Posterior vena cava (tissue), 2 donors: ENCODE data around the gene NTM. TPM values are rescaled to one million over a fixed set of nuclear protein-coding genes. Genes with fewer than 3 reads are reported as not detected.

ENCODE experiments used
- DNase-seq: peaks from one replicate; pipeline ENCODE4 v3.0.0-alpha.2; 2020; ENCODE audit warnings: low spot score
- intact Hi-C, 2 donors: fragments of 100-400 bp; cut with DNase I; formaldehyde crosslinking; loops; one replicate each; pipeline versions ENCODE4 v1.14.1 to v1.14.2; 2022 to 2023
- total RNA-seq, 2 donors: library from RNA; stranded (reverse); fragmentation: NEBNext Ultra II Directional; extraction: Animal tissue kit (Norgen Biotek cat#: 25700); gene quantifications; one replicate each; pipeline ENCODE4 v1.2.1, GENCODE V29; 2021
- donor health status: DM: yes; HTN: yes; CAD: no.
- donor health status: DM: yes; HTN: yes; CAD: no.

Gene NTM
- total RNA-seq, 2 donors from 2014 or later, result 8.2 to 16.1 TPM

DNA sequence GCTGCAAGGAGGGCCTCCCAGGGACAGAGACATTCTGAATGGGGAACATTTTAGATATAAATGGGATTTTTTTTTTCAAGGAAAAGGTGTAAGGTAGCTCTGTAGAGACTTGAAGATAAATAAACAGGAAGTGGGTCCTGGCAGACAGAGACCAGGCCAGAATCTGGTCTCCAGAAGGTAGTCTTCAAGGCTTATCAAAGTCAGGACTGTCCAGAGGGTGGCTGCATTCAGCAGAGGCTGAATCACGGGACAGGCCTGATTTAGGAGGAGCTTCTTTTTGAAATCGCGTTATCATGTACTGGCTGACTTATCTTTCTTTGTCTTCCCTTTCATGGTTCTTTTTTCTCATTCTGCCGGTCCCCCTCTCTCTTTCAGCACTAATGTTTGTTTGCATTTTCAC is 542.9 kb downstream of the NTM start:
- DNase-seq, result no peak
- intact Hi-C loops, result no loop called here

DNA sequence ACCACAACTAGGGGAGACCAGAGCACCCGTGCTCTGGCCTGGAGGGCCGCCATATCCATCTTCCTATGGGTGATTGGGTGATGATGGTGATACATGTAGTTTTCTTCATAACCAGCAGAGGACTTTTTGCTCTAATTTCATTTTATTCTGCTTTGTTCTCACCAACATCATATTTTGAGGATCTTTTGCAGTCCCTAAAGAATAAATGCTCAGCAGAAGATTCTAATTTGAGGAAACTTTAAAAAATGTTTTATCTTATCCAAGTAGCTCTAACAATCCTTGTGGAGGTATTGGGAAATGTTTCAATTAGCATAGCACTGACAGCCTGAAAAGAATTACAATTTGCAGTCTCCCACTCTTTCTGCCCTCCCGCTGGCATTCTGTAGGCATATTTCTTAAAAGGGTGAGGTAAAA is 544.0 kb downstream of the NTM start:
- intact Hi-C loops, result no loop called here
- no peak for DNase-seq

DNA sequence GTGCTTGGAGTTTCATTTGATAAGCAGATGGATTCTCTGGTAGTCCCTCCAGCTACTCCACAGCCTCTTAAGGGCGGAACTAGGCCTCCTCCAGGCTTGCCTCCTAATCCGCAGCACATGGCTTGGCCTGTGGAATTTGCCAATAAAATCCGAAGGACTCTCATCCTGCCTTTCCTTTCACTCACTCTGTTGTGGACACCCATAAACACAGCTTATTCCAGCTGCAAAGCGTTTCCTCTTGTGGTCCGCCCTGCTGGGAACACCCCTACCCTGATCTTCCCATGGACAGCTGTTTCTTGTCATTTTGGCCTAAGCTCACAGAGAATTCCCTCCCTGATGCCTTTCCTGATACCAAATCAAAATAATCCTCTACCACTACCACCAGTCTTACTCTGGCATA is 546.2 kb downstream of the NTM start:
- no peak for DNase-seq
- intact Hi-C loops, result no loop called here

DNA sequence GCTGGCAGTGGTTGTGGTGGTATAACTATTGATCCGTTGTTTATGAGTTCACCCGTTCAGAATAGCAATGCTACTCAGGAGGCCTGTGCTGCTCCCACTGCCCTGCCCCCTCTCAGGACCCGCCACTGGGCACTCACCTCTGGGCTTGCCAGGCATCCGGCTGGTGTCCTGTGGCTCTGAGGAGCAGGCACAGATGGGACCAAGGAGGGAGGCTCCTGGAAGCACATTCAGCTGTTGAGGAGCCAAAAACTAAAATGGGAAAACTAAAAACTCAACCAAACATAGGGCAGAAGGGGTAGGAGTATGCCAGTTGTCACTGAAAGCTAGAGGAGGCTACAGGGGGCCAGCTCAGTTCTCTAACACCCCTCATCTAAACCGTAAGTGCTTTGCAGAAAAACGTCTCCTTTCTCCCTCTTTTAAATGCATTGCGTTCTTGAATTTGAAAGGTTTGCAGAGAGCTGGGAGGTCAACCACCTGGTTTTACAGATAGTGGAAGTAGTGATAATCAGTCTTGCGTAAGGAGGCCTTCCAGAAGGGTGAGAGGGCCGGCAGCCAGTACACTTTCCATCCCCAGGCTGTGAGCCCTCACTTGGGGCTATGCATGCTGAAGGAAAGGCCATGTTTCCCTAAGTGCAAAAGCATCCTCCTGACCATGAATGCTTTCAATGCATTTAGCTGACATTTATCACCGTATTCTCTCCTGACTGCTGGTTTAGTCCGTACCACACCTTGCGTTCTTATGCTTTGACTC is 547.4 kb downstream of the NTM start:
- DNase-seq, result no peak
- intact Hi-C loops, result no loop called here

DNA sequence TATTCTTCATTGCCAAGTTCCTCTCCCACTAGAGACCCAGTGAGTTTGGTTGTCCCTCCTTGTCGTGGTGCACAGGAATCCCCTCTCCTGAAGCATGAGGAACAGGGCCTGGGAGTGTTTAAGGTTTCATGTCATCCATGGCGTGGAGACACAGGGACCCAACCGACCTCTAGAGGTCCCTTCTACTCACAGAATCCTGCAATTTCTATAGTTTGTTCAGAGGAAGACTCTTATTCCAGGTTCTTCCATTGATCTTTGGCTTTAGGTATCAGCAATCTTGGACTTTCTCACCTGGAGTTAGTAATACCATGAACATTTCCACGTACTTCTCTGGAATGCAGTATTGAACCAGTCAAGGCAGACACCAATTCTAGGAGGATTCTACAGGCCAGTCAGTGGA is 548.2 kb downstream of the NTM start:
- DNase-seq, result no peak
- intact Hi-C loops, result no loop called here

DNA sequence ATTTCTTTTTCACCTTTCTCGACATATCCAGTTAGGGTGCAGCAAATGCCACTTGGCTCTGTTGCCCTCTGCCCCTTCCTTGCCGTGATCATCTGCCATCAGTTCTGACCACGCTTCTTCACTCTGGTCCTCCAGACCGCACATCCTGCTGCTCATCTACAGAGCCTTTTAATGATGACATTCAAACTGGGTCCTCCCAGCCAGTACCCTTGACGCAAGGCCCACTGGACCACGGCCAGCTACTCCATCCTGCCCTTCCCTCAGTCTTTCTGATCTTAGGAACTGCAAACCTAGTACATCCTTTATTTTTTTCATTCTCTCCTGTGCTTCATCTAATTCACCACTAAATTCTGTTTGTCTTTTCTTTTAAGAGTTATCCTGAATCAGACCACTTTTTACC is 551.8 kb downstream of the NTM start:
- DNase-seq, result no peak
- intact Hi-C loops, result no loop called here

DNA sequence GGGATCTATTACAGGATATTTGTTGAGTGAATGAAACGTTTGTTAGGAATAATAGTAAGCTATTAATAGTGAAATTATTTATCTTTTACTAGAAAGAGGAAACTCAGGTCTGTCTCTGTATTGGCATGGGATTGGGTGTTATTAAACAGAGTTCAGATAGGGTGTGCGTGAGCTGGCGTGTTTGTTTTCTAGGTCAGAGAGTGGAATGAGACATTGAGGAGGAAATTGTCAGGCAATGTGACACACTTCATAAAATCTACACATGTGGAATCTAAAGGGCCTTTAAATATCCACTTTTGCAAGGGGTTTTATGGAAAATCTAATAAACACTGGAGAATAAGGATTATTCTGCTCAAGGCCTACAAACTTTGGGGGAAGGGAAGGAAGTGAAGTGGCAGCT is 552.9 kb downstream of the NTM start:
- DNase-seq, result no peak
- intact Hi-C loops, result no loop called here

DNA sequence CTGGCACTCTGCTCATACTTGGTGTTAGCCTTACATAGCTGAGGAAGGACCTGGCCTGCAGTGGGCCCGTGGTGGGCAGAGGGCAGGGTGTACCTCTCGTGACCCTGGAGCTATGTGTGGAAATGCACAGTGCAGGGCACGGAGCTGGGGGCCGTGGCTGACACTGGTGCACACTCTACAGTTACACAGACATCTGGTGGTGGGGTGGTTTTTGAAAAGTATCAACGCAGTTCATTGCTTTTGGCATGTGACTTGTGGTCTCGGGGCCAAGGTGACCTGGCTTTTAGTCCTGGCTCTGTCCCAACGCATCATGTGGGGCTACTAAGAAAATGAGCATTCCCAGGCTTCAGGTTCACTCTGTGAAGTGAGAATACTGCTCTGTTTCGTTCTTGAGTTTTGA is 553.6 kb downstream of the NTM start:
- intact Hi-C loops, result no loop called here
- no peak for DNase-seq

DNA sequence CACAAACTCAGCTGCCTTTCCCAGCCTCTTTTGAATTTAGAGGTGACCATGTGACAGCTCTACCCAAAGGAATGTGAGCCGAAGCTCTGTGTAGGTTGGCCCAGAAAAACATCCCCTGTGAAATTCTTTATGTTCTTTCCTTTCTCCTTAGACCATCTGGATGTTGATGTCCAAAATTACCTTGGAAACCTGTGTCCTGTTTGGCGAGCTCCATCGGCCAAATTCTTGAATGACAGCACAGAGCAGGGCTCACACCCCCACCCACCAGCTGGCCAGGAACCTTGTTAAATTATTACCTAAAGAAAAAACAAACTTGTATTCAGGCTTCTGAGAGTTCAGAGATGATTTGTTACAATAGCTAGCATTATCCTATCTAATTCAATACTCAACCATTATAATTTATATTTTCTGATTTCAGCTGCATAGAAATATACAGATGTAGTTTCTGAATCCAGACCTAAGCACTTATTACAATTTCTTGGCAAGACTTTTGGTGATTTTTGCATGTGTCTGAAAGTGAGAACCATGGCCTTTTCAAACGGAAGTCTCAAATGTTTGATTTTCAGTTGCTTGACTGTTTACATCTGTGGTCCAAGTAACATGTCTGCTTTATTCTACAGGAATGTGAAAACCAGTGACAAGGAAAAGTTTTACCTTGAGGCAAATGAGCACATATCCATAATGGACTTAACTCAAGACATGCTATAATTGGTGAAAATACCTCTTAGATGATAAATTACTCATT is 554.2 kb downstream of the NTM start:
- DNase-seq, result no peak
- intact Hi-C loops, result no loop called here

DNA sequence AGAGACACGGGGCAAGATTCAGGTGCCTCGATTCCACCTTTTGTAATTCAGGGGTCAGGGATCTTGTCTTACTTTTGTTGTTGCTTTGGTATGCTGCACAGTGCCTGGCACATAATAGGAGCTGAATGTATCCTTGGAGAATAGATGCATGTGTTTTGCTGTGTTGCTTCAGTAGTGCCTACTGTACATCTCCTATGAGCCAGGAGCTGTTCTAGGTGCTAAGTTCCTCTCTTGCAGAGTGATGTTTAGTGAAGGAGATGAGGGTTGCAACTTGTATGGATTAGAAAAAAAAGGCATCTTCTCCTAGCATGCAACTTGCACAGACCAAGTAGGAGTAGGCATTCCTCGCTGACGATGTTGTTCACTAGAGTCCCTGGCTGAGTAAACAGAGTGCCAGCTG is 555.4 kb downstream of the NTM start:
- intact Hi-C loops, result no loop called here
- DNase-seq, result no peak

DNA sequence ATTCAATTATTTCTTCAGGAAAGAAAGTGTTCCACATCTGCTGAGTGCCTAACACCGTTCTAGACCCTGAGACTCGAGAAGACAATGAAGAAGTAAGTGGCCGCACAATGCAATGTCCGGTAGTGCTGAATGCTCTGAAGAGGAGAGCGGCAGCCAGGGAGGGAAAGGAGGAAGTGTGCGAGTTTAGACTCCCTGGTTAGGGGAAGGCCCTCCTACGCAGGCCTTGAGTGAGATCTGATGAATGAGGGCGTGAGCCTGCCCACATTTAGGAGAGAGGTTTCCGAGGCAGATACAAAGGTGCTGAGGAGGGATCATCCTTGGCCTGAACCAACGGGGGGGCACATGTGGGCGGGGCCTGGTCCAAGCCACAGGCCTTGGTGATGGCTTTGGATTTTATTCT is 558.6 kb downstream of the NTM start:
- intact Hi-C loops, result no loop called here
- DNase-seq, result no peak

DNA sequence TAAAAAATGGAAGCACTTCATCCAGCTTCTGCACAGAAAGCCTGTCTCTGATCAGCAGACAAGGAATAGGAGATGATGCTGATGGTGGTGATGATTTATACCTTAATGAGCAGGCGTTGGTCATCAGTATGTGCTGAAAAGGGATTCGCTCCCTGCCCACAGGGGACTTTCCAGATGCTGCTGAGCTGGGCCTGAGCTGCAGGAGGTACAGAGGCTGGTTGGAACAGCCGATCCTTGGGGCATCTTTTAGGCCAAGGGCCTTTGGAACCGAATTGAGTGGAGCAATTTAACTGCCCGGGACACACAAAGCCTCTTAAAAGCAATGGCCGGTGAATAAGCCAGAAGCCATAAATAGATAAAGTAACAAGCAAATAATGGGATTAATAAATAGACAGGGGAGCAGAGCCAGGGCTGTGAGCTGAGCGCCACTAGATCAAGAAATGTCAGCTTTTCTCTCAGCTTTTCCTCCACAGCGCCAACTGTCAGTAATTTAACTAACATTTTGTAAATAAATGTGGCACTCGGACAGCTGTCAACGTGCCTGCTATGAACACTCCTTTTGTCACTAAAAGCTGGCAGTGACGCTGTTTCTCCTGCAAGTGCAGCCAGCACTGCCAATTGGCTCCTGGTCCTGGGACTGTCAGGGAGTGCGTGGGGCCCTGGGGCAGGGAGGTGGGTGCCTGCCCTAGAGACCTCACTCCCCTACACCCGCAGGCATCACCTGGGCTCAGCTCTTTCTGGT is 562.3 kb downstream of the NTM start:
- no peak for DNase-seq
- intact Hi-C loops, result no loop called here

DNA sequence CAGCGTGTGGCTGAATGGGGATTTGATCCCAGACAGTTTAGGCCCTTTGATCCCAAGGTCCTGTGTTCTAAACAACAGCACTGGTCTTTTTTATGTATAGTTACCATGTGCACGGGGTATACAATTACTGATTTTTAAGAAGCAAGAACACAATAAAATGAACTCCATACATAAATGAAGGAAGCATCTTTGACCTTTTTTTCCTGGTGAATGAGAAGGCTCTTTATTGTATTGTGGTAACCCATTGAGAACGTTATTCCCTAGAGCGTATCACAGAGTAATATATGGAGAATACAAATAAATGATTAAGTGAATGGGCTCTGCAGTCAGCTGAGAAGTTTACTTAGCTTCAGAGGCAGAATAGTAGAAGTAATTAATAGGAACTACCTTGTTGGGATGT is 563.6 kb downstream of the NTM start:
- no peak for DNase-seq
- intact Hi-C loops, result no loop called here

DNA sequence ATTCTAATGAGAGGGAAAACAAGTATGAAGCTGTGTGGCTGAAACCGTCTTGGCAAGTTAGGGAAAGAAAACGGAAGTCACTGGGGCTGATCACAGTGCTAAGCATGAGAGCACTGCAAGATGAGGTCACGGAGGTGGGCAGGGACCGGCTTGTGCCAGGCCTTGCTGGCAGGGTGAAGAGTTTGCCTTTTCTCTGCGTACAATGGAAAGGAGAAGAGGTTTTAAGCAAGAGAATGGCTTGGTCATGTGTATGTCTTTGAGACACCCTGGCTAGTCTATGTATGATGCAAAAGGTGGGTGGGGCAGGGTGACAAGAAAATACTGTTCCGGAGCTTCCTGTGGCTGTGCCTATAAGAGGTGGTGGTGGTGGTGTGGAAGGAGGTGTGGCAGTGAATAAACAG is 567.9 kb downstream of the NTM start:
- intact Hi-C loops, result no loop called here
- no peak for DNase-seq

DNA sequence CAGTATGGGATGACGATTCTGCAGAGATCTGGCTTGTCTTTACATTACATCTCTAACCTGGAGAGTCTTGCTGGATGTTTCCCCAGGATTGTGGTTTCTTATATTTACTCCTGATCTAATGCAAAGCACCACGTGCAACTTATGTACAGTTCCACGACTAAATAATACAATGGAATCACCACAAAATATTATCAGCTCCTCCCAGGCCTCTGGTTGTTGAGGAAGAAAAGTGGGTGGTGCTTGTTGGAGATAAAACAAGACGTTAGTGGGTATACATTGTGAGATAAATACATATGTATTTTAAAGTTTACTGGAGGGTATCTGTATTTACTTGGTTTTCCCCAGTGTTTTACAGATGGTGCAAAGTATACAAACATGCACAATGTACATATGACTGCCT is 569.7 kb downstream of the NTM start:
- DNase-seq, result no peak
- intact Hi-C loops, result no loop called here

DNA sequence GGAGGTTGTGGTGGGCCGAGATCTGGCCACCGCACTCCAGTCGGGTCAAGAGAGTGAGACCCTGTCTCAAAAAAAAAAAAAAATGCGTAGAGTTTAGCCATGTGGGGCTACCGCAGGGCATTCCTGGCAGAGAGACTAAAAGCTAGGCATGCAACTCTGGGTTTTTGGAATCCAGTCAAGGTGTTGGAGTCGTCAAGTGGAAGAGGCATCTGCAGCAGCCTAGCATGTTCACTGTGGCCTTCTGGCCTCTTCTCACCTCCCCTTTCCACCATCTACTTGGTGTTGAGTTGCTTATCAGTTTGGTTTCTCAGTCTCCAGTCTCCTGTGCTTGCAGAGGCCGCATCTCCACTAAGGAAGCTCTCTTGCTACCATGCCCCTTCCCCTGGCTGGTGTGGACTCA is 572.5 kb downstream of the NTM start:
- DNase-seq, result no peak
- intact Hi-C loops, result no loop called here

DNA sequence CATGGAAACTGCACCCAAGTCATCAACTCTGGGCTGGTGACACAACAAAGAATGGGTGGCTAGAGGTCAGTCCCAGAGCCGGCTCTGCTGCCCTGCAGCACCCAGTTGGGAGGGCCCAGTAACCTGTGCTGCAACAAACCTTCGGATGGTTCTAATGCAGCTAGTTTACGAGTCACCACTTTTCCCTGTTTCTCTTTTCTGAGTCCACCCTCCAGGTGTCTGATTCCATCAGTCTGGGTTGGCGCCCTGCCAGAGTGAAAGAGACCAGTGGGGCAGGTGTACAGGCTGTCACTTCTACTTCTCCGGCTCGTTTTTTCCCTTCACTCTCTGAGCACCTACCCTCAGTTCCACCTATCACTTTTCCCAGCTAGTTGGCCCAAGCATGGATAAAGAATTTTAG is 572.9 kb downstream of the NTM start:
- intact Hi-C loops, result no loop called here
- DNase-seq, result no peak

DNA sequence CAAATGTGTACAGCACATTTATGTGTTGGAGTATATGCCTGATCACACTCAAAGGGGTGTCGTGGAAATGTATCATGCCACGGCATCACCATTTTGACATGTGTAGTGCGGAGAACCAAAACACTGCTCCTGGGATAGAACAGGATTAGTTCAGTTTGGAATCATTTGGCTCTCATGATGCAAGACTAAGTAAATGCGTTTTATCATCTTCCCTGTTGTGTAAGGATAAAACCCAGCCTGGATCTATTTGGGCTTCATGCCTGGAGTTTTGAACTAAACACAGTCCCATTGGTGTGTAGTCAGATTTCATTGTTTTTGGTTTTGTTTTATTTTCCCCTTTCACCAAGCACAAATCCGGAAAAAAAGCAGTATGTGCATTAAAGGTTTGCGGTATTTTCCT is 574.3 kb downstream of the NTM start:
- intact Hi-C loops, result no loop called here
- DNase-seq, result no peak

DNA sequence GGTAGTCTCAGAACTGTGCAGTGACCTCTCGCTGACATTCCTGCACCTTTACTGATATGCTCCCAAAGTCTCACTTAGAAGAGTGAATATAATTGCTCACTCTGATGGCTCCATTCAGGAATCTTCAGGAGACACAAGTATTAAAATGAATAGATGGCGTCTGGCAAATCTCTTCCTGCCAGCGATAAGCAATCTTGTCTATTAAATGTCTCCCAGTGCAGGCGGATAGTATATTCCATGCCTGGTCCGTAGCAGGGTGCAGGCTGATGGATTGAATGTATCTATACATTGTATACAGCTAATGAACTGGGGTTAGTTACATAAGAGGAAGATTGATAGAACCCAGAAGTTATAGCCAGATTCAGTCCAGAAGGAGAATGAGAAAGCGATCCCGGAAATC is 575.3 kb downstream of the NTM start:
- intact Hi-C loops, result no loop called here
- DNase-seq, result no peak

DNA sequence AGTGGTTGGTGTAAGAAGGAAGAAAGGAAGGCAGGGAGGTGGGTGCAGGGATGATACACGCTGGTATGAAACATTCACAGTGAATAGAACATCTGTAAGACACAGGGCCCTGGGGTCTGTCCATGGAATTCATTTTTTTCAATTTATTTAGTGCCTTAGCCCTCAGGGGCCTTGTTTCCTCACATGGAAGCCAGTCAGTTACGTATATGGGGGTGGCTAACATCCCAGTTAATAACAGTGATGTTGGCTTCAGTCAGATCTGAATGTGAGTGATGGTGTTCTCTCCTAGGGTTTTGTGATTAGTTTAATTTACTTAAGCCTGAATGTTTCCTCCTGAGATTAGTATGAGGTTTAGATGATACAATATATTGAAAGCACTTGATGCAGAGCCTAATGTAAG is 577.1 kb downstream of the NTM start:
- intact Hi-C loops, result no loop called here
- no peak for DNase-seq

DNA sequence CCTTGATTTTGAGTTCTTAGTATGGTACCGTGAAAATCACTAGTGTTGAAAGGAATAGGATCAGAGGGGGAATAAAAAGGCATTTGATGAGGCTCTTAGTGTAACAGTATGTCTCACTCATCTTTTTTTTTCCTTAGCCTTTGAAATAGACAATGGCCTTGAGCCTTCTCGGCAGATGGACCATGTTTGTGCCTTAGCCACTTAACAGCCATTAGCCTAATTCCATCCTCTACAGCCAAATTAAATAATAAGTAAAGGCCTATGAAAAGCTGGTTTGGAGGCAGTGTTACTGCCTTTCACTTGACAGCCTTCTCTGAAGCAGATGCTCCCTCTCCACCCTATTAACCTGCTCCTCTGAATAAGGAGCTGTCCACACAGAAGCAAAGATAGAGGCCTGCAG is 580.7 kb downstream of the NTM start:
- intact Hi-C loops, result no loop called here
- DNase-seq, result no peak
